GM19099 (cell line): Measurements from ENCODE around the gene HGS.

Source experiments
- POLR2A ChIP-seq: IDR thresholded peaks from 3 replicates; pipeline ENCODE4 v1.6.1; 2011; ENCODE audit warnings: low read depth; ENCODE audit not compliant: insufficient read length; ENCODE audit errors: extremely low read depth

HGS gene

DNA sequence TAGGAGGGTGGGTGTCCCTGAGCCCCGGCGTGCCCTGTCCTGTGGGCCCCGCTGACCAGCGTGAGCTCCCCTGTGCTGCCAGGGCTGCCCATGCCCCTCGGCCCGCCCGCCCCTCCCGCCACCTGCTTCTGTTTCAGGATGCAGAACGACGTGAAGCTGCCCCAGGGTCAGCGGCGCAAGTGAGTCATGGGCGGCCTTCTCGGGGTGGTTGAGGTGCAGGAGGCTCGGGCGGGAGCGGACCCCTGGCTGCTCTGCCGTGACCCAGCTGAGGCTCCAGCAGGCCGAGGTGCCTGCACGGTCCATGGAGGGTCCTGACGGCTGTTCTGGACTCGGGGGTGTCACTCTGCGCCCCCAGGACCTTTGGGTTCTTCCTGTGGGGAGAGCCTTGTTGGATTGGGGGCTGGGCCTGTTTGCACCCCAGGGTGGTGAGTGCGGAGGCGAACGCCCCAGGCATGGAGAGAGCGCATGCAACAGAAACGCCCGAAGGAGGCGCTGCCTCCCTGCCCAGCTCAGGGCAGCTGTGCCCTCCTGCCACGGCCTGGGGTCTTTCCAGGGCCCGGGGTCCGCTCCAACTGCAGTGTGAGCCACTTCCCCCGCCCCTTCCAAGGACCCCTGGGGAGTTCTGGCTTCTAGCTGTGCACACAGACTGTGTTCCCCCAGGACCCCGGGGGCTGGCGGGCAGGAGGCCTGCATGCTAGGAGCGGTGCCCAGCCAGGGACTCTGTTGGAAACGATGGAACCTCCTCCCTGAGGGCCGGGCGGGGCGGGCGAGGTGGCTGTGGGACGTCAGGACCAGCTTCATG, 32.3 kb downstream of the HGS start:
- TF ChIP-seq POLR2A: no peak

DNA sequence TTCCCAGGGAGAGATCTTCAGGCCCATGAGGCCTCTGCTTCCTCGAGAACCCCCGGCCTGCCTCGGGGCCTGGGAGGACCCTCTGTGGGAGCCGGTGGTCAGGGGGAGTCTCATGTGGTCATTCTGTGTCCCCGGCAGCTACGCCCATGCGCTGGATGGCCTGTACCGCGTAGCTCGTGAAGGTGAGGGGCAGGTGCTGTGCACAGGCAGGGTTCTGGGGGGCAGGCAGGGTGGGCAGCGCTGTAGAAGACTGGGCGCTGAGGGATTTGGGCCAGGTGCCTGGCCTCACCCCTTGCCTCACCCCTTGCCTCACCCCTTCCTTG, 32.8 kb downstream of the HGS start:
- no peak for TF ChIP-seq POLR2A

DNA sequence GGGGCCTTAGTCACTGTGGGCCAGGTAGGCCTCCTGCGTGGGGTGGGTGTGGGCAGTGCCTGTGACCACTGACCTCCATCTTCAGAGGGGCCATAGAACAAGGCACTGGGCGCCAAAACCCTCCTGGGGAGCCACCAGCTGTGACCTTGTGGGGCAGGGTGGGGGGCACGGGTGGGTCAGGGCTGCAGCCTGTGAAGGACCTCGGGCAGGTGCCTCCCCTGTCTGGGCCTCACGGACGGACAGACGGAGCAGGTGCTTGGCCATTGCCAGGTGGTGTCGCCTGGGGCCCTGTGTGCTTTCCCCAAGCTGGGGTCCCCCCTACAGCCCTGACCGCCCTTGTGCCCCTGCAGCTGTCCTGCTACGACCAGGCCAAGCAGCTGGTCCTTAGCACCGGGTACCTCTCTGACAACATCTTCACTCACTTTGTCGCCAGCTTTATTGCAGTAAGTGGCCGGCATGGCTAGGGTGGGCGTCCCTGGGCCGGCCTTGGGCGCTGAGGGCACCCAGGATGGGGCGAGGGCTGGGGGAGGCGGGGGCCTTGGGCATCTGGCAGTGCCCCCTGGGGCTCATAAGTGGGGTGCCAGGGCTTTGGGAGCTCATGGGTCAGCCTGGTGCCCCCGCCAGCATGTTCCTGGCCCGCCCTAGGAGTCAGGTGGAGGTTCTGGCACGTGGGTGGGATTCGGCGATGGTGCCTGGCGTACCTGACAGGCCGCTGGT, 33.4 kb downstream of the HGS start:
- no peak for TF ChIP-seq POLR2A

DNA sequence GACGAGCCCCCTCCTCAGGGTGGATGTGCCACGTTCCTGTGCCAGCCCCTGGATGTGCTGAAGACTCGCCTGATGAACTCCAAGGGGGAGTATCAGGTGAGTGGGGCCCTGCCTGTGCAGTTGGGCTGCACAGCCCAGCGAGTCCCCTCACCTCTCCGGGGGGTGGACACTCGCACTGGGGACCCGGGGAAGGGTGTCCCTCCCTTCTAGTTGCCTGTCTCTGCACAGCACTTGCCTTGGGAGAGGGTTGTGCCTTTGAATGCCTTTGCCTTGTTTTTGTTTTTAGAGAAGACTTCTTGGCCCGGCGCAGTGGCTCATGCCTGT, 33.9 kb downstream of the HGS start:
- TF ChIP-seq POLR2A: no peak

DNA sequence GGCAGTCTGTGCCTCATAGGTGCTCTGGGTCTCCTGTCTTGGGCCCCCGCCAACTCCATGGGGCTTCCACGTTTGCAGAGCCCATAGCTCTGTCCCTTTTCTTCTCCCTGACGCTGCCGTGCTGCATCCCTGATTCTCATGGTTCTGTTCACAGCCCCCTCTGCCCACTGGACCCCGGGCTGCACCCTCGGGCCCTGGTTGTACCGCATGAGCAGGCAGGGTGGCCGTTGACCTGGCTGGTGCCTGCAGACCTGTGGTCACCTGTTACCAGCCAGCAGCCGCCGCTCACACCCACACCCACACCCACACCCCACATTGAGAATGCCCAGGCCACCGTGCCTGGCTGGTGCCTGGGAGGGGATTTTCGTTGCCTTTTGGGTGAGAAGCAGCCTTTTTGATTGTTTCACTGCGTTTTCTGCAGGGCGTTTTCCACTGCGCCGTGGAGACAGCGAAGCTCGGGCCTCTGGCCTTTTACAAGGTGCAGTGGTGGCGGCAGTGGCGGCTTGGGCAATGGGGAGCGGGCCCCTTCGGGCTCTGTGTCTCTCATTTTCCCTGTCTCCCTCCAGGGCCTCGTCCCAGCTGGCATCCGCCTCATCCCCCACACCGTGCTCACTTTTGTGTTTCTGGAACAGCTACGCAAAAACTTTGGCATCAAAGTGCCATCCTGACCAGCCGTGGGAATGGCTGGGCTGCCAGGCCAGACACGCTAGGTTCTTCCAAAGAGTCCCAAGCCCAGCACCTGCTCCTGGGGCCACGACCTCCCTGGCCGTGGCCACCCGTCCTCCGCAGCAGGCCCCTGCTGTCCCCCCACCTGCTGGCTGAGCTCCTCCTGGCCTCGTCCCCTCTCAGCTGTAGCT, 35.8 kb downstream of the HGS start:
- no peak for TF ChIP-seq POLR2A

DNA sequence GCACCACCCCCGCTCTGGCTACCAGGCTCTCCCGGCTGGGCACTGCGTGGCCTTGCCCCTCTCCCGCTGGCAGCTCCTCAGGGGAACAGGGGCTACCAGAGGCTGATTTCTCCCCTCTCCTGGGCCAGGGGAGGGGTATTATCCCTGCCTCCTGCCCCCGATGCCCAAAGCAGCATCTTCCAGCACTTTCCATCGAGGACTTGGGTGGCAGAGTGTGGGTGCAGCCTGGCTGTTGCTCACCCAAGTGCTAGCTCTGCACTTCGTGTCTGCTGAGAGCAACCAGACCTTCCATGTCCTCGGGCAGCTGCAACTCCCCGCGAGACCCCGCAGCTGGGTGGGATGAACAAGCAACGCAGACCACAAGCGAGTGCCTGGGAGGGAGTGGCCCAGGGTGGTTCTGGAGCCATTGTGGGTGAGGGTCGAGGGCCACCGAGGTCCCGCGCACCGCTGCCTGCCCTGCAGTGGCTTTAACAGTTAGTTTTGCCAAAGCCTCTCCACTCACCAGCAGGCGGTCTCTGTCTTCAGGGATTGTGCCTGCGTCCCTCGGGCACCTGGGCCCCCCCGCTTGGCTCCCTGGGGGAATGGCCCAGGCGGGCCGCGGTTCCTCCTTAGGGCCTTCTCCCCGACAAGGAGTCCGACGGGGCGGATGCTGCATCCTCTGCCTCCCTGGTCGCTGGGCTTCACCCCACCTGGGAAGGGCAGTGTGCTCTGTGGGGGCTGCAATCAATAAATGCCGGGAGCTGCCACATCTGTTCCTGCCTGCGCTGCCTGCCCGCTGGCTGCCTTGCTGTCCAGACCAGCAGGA, 36.7 kb downstream of the HGS start:
- TF ChIP-seq POLR2A: no peak

DNA sequence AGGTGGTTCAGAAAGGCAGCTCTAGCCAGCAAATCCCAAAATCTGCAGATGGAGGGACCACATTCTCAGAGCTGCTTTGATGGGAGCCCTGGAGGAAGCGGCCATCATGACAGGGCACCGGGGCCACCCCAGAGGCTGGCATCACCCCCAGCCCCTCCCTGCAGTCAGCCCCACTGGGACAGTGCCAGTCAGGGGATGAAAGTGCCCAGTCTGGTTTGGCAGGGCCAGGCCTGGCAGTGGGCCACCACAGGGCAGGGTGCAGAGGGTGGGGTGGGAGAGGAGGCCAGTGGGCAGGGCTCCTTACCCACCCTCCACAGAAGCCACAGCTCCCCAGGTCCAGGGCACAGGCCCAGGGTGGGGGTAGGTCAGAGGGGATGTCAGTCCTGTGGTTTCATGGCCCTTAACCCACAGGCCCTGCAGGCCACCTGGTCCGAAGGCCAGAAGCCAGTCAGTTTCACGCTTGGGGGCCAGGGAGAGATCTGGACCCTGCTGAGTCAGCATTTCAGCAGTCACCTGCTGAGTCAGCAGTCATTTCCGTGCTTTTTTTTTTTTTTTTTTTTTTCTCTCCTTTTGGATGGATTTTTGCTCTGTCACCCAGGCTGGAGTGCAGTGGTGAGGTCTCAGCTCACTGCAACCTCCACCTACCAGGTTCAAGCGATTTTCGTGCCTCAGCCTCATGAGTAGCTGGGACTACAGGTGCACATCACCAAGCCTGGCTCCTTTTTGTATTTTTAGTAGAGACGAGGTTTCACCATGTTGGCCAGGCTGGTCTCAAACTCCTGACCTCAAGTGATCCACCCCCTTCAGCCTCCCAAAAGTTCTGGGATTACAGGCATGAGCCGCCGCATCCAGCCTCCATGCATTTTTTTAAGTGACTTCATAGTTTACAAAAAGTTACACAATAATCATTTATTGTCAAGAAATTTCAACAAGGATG, 38.6 kb downstream of the HGS start:
- TF ChIP-seq POLR2A: no peak

DNA sequence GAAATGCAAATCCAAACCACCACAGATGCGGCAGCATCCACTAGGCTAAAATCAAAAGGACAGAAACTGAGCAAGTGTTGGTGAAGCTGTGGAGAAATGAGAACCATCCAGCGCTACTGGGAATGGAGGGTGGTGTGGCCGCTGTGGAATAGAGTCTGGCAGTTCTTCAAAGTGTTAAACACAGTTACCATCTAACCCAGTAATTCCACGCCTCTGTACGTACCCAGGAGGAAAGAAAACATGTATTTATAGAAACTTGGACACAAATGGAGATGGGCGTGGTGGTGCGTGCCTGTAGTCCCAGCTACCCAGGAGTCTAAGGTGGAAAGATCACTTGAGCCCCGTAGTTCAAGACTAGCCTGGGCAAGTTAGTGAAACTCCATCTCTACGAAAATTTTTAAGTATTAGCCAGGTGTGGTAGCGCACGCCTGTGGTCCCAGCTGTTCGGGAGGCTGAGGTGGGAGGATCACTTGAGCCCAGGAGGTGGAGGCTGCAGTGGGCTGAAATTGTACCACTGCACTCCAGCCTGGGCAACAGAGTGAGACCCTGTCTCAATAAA, 39.9 kb downstream of the HGS start:
- TF ChIP-seq POLR2A: no peak

DNA sequence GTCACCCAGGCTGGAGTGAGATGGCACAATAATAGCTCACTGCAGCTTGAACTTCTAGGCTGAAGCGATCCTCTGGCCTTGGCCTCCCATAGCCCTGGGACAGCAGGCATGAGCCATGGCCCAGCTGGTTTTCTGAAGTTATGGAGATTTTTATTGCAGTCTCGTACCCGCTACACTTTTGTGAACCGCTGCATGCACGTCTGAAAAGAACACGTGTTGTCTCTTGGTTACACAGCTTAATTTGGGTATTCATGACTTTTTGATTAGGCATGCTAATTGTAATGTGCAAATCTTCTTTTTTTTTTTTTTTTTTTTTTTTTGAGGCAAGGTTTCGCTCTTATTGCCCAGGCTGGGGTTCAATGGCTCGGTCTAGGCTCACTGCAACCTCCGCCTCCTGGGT, 41.6 kb downstream of the HGS start:
- TF ChIP-seq POLR2A: no peak

DNA sequence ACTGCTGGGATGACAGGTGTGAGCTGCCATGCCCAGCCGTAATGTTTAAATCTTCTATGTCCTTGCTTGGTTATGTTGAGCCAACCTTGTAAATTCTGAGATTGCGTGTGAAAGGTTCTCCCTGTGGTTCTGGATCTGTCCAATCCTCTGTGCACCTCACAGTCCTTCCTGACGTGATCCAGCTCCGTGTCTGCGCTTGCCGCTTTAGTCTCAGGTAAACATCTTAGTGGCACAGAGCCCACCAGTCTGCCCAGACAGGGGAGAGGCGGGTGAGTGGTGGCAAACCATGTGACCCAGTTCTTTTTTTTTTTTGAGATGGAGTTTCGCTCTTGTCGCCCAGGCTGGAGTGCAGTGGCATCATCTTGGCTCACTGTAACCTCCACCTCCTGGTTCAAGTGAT, 42.2 kb downstream of the HGS start:
- no peak for TF ChIP-seq POLR2A

DNA sequence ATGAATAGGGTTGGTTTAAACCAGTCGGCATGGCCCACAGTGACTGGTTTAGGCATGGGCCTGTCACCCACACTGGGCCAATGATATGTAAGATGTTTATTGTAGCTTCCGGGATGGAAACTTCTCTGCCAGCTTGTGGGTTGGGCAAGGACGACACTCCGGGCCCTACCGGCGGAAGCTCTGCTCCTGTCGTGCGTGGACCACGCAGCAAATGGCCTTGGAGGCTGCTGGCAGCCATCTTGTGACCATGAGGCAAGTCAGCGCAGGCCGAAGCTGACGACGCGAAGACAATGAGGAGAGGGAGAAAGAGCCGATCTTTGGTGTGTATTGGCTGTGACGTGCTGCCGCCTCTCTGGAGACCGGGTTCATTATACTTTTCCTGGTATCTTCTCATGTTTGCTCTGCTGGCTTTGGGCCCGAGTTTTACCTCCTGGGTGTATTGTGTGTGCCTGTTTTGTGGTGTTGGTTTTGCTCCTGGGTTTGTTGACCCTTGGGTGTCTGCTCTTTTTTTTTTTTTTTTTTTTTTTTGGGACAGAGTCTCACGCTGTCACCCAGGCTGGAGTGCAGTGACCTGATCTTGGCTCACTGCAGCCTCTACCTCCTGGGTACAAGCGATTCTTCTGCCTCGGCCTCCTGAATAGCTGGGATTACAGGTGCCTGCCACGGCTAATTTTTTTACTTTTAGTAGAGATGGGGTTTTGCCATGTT, 43.7 kb downstream of the HGS start:
- TF ChIP-seq POLR2A: no peak

DNA sequence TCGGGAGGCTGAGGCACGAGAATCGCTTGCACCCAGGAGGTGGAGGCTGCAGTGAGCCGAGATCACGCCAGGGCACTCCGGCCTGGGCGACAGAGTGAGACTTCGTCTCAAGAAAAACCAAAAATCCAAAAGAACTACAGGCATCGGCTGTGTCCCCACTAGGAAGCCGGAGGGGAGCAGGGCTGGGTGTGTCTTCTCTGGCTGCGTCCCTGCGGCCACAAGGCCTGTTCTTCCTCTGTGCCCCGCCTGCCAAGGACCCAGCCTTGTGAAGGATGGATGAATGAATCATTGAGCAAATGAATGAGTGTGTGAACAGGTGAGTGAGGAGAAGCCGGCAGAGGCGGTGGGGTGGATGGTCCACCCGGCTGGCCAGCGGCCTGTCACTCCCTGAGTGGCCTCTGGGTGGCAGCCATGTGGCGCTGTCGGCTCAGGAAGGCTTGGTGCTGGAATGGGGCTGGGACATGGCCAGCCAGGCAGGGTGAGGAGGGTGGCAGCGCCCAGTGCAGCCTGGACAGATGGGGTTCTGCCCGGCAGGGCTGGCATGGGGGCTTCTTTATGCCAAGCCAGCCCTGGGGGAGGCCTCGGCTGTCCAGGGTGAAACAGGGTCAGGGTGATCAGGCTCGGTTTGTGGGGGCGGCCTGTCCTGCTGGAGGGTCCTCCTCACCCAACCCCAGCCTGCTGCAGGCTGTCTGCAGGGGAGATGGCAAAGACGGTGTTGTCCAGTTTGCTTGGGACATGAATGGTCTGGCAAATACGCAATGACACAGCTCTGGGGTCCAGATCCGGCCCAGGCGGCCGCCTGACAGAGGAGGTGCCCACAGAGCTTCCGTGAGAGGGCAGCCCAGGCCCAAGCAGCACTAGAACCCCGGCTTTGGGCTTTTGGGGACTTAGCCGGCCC, 49.9 kb downstream of the HGS start:
- TF ChIP-seq POLR2A: no peak
